ENCODE data around the gene MOXD1.

DNA sequence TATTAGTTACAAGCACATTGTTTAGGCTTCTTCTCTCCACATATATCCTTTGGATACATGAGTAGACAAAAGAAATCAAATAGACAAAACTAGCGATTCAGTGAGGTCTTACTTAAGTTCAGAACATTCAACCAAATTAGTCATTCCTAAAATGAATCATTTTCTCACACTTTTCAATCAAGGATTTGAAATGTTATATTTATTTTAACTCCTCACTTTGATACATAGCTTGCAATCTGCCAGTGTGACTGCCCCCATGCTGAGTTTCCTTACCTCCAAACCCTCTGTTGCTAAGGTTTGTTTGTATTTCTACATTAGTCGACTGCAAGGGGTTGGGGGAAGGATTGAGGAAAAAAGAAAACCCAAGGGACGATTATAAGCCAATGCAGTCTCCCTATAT lies 3.5 kb upstream of the MOXD1 start:
- TF ChIP-seq YY1 (IDR thresholded peaks at IDR 0.05; ENCODE audit: insufficient read depth, insufficient read length) = no peak
- TF ChIP-seq ZNF274 (IDR thresholded peaks at IDR 0.05; ENCODE audit: low read depth, low read length) = no peak
- TF ChIP-seq SUZ12 (IDR thresholded peaks at IDR 0.05; ENCODE audit: extremely low read depth, insufficient read depth, insufficient read length) = no peak

All from NT2/D1 (cell line).